D341Med (cell line): ENCODE results near the gene MYH7.
A peak's percentile ranks its signal among the peaks of the same experiment; 100 is the strongest.

Experiments used
- DNase-seq: peaks from one replicate; pipeline ENCODE4 v3.0.0; 2012; ENCODE audit warnings: low spot score

MYH7 gene

DNA sequence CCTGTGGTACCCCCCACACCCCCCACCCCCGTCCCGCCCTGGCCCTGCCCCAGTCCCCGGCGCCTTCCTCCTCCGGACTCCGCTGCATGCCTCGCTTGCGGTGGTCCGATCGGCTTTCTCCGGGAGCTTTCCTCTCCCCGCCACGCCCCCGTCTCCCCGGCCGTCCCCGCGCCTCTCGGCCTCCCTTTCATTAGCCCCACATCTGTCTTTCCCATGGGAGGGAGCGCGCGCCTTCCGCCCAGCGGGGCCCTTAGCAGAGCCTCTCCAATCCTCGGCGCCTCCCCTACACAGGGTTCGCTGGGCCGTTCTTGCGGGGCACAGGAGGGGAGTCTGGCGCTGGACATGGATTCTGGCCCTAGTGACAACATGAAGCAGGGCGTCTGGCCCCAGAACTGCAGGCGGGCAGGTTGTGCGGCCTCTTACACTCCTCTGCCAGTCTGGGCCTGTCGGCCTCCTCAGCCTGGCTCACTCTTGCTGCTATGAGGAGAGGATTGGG lies 69.0 kb downstream of the MYH7 start:
- peak; percentile 92 for DNase-seq

GRCh38 chr14:23365732-23366425 lies 69.6 kb downstream of the MYH7 start:
- peak; percentile 86 for DNase-seq

DNA sequence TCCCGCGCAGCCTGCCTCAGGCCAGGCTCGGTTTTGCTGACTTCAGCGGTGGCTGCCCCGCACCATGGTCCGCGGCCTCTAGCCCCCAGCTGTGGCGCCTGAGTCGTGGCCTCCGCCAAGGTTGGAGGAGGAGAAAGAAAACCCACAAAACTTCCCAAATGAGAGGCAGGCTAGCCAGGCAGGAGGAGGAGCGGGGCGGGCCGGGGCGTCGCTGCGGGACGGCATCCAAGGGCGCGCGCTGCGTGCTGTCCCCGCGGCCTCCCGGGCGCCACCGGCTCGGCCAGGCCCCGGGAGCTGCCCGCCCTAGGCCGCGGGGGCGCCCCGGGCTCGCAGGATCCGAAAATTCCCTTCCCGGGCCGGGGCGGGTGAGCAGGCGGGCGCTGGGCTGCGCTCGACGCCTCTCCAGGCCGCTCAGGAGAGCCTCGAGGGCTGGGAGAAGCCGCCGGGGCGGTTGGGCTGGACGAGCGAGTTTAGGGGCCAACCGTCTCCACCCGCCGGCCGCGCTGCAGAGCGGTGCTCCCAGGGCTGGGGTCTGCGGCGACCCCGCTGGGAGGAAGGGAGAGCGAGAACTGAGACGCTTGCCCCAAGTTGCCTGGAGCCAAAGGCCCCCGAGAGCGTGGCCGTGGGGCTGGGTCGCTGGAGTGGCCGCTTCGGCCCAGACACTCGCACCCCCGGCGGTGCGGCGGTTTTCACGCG lies 70.3 kb downstream of the MYH7 start, which contains the start of gene EFS:
Gene EFS (minus strand): TSS at position 137 of the 696 bp plus-strand sequence. CDS start 147 bp downstream, outside the sequence.
- DNase-seq: no peak

GRCh38 chr14:23364164-23365035 lies 71.1 kb downstream of the MYH7 start:
- no peak for DNase-seq
